Endometrium (tissue), 2 donors: Measurements from ENCODE around the gene ZNF416.

Source experiments
- FAIRE-seq: peaks from 2 replicates; lab custom pipeline; 2012; peaks lifted over from hg19 to GRCh38; lab: Jason Lieb, UNC
- donor health status: control.
- donor health status: control.

The ZNF416 gene

DNA sequence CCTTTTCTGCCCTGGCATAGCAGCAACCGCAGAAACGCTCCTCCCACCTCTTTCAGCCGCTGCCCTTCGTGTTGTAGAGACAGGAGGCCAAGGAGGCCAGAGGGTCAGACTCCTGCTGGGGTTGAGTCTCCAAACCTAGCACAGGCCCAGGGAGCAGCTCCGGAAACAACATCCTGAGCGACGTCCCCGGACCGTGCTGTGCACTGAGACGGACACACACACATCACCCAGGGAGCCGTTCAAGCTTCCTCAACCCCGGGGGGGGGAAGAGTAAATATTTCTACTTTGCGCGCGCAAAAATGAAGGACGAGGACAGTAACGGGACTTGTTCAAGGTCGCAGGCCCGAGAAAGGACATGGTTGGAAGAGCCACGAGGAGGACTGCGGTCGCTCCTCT is 19.7 kb downstream of the ZNF416 start:
- no peak for FAIRE-seq

DNA sequence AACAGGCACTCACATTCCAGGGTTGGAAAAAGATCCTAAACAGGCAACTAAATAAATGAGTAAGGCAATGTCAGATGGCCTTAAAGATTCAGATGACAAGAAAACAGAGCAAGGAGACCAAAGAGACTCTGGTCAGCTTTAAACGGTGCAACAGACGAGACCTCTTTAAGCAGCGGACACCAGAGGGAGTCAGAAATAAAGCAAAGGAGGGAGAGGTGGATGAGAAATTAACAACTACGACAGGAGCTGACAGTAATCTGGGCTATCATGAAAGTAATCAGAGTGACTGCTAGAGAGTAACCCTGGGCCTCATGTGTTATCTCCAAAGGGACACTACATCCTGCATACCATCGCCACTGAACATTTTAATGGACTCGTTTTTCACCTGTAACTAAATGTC is 20.2 kb downstream of the ZNF416 start:
- FAIRE-seq = no peak

DNA sequence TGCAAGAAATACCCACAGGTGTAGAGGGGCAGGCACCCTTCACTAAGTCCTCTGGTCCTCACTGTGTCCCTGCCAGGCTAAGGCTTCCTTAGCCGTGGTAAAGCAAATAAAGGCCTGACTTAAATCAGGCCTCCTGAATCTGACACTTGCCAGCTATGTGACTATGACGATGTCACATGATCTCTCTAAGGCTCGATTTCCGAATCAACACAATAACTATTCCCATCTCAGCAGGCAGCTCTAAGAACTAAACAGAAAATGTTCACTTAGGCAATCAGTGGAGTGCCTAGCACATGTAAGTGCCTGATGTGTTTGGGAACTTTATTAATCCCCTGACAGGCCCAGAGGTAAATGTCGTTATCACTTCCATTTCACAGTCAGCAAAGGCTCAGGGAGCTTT is 21.1 kb downstream of the ZNF416 start:
- FAIRE-seq = no peak

DNA sequence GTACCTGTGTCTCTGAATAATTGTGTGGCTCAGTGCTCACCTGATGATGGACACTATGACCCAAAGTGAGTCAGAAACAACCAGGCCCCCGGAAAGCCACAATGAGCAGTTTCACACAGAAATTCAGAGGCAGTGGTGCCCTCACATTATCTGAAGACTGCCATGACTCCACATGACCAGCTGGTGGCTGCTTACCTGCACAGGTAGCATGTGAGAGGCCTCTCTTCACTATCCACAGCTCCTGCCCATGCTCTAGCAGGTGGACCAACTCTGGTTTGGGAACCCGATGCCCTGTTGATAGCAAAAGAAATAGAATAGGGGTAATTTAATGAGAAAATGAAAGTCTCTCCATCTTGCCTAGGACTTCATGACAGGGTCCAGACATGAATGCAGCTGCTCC is 26.3 kb downstream of the ZNF416 start:
- no peak for FAIRE-seq

DNA sequence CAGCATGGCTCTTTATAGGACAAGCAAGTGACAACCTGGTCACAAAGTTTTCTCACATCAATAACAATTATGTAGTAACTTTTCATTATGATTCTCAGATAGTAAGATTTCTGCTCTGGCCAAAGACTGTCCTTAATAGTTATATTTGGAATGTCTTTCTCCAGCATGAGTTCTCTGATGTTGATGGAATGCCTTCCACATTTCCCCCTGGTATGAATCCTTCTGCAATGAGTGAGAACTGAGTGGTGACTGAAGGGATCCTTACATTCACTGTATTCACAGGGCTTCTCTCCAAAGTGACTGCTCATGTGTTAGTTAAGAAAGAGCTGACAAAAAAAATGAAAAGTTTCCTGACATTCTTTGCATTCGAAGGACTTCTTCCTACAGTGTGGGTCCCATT is 32.2 kb downstream of the ZNF416 start:
- FAIRE-seq = no peak

DNA sequence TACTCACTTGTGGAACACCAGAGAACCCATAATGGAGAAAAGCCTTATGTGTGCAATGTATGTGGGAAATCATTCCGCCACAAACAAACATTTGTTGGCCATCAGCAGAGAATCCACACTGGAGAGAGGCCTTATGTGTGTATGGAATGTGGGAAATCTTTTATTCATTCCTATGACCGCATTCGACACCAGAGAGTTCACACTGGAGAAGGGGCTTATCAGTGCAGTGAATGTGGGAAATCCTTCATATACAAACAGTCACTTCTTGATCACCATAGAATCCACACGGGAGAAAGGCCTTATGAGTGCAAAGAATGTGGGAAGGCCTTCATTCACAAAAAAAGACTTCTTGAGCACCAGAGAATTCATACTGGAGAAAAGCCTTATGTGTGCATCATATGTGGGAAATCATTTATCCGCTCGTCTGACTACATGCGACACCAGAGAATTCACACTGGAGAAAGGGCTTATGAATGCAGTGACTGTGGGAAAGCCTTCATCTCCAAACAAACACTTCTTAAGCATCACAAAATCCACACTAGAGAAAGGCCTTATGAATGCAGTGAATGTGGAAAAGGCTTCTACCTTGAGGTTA is 40.7 kb downstream of the ZNF416 start:
- no peak for FAIRE-seq

DNA sequence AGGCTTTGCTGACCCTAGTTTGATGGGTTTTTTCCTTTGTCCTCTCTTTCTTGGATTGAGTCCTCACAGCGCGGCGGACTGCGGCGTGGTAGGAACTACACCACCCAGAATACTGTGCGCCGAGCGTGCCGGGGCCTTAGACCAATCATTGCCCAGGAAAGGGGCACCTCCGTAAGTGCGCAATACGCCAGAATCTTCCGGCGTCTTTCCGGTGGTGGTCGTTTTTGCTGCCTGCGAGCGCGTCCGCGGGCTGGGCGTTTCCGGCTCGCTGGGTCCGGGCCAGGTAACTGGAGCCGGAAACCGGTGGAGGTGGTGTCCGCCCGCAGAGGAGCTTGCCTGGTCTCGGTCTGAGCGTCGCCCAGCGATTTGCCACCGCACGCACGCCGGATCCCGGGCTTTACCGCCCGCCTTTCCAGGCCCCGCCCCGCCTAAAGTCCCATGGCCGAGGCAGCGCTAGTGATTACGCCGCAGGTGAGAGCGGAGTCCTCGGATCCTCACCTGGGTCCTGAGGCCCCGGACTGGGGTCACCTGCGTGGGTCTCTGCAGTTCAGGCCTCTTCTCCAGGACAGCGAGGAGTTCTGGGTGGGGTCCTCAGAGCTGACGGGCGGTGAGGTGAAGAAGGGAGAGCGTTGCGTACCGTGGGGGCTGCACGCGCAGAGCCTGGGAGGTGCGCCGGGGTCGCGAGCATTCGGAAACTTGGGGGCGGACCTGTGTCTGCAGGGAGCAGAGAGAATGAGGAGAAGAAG is 51.4 kb downstream of the ZNF416 start, which contains the start of gene ZNF549:
TSS of gene ZNF549 (plus strand) at position 221 of the 746 bp plus-strand sequence. CDS start at position 439, 218 bp downstream.
- FAIRE-seq = no peak
